COLO668 (cell line): Measurements from ENCODE around the gene LYPD6.
"Not testable (repeated sequence)": the region's sequence is repeated elsewhere in the genome, so short reads cannot be mapped to it uniquely, and the experiment has no call there.

Experiments
- DNase-seq: peaks from one replicate; lab custom pipeline; 2025; ENCODE audit not compliant: unreplicated experiment; lab: John Stamatoyannopoulos, UW

Gene LYPD6

GRCh38 chr2:149330127-149331022 lies at the start of gene LYPD6:
LYPD6 (plus strand) TSS chr2:149330587; CDS start chr2:149437709, 107,122 bp downstream.
- DNase-seq: peak; percentile 91

GRCh38 chr2:149281441-149281840 lies 48.9 kb upstream of the LYPD6 start:
- DNase-seq: no peak

GRCh38 chr2:149290662-149291061 lies 39.7 kb upstream of the LYPD6 start:
- DNase-seq: no peak

GRCh38 chr2:149291881-149292280 lies 38.5 kb upstream of the LYPD6 start:
- no peak for DNase-seq

GRCh38 chr2:149296031-149296430 lies 34.4 kb upstream of the LYPD6 start:
- DNase-seq: no peak

- no peak for DNase-seq
These were observed 23.4 kb upstream of the LYPD6 start for GRCh38 chr2:149307014-149307413.

GRCh38 chr2:149310349-149310748 lies 20.0 kb upstream of the LYPD6 start:
- DNase-seq: no peak

GRCh38 chr2:149312039-149312438 lies 18.3 kb upstream of the LYPD6 start:
- no peak for DNase-seq

- DNase-seq: peak; percentile 80
These were observed 16.8 kb upstream of the LYPD6 start for GRCh38 chr2:149313512-149313972.

GRCh38 chr2:149314687-149315086 lies 15.7 kb upstream of the LYPD6 start:
- DNase-seq: no peak

- DNase-seq: no peak
These were observed 14.9 kb upstream of the LYPD6 start for GRCh38 chr2:149315461-149315860.

- not testable (repeated sequence) for DNase-seq
These were observed 11.8 kb upstream of the LYPD6 start for GRCh38 chr2:149318566-149318965.

- no peak for DNase-seq
These were observed 10.0 kb upstream of the LYPD6 start for GRCh38 chr2:149320362-149320761.

GRCh38 chr2:149329068-149329467 lies 1.3 kb upstream of the LYPD6 start:
- peak; percentile 36 for DNase-seq

- DNase-seq: peak; percentile 77
These were observed 779 bp upstream of the LYPD6 start for GRCh38 chr2:149329489-149330126.

- DNase-seq: peak; percentile 51
These were observed 625 bp downstream of the LYPD6 start for GRCh38 chr2:149331023-149331400.

- no peak for DNase-seq
These were observed 2.0 kb downstream of the LYPD6 start for GRCh38 chr2:149332364-149332763.

- DNase-seq: no peak
These were observed 3.2 kb downstream of the LYPD6 start for GRCh38 chr2:149333636-149334035.

- no peak for DNase-seq
These were observed 3.8 kb downstream of the LYPD6 start for GRCh38 chr2:149334156-149334555.

GRCh38 chr2:149339324-149339723 lies 8.9 kb downstream of the LYPD6 start:
- DNase-seq: no peak

GRCh38 chr2:149342509-149342908 lies 12.1 kb downstream of the LYPD6 start:
- DNase-seq: no peak

- DNase-seq: no peak
These were observed 13.7 kb downstream of the LYPD6 start for GRCh38 chr2:149344105-149344504.
